GM20000 (cell line): ENCODE results near the gene TADA2B.
"Not testable (repeated sequence)": the region's sequence is repeated elsewhere in the genome, so short reads cannot be mapped to it uniquely, and the experiment has no call there.

Source experiments
- DNase-seq: peaks from one replicate; pipeline ENCODE4 v3.0.0; 2012; ENCODE audit warnings: low spot score
- TF ChIP-seq, protein P1 (sequence below): IDR thresholded peaks from 2 replicates; pipeline ENCODE4 v1.5.1; 2012; ENCODE audit warnings: mild to moderate bottlenecking, control low read depth; ENCODE audit errors: extremely low read depth, missing control alignments

Gene TADA2B

DNA sequence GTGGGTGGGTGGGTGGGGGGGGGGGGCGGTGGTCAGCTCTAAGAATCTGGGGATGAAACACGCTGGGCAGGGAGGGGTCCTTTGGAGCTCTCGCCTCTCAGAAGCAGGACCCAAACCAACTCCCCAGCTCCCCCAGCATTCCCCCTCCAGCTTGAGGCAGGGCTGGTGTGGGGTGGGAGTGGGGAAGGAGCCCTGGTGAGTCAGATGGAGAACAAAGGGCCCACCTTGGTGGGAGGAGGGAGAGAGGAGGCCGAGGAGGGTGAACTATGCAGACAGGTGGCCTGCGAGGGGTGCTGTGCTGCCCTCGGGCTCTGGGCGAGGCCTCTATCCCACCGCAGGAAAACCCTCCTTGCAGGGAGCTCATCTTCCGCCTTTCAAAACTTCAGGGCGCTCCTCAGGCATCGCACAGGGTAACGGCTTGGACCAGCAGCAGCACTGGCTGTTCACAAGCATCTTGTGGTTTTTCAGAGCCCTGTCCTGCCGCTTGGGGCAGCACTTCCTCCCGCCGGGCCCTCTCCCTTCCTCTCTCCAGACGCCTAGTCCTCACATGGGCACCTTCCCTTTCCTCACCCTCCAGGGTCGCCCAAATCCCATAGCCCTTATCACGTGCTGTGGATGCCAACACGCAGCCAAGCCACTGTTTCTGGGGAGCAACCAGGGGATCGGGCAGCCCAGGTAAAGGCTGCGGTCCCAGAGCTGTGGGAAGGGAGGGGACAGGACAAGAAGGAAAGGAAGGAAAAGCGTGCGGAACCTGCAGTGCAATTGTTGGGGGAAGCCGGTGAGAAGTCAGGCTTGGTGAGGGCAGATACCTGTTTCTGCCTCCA lies 58.7 kb downstream of the TADA2B start:
- TF ChIP-seq, protein P1, sequence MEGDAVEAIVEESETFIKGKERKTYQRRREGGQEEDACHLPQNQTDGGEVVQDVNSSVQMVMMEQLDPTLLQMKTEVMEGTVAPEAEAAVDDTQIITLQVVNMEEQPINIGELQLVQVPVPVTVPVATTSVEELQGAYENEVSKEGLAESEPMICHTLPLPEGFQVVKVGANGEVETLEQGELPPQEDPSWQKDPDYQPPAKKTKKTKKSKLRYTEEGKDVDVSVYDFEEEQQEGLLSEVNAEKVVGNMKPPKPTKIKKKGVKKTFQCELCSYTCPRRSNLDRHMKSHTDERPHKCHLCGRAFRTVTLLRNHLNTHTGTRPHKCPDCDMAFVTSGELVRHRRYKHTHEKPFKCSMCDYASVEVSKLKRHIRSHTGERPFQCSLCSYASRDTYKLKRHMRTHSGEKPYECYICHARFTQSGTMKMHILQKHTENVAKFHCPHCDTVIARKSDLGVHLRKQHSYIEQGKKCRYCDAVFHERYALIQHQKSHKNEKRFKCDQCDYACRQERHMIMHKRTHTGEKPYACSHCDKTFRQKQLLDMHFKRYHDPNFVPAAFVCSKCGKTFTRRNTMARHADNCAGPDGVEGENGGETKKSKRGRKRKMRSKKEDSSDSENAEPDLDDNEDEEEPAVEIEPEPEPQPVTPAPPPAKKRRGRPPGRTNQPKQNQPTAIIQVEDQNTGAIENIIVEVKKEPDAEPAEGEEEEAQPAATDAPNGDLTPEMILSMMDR = peak; percentile 70
- DNase-seq = peak; percentile 82

DNA sequence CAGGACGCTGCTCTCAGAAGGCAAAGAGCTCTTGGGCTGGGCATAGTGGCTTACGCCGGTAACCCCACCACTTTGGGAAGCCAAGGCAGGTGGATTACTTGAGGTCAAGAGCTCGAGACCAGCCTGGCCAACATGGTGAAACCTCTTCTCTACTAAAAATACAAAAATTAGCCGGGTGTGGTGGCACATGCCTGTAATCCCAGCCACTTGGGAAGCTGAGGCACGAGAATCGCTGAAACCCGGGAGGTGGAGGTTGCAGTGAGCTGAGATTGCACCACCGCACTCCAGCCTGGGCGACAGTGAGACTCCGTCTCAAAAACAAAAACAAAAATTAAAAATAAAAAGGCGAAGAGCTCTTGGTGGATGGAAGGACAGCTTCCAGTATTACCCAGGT lies 59.3 kb downstream of the TADA2B start:
- not testable (repeated sequence) for DNase-seq

DNA sequence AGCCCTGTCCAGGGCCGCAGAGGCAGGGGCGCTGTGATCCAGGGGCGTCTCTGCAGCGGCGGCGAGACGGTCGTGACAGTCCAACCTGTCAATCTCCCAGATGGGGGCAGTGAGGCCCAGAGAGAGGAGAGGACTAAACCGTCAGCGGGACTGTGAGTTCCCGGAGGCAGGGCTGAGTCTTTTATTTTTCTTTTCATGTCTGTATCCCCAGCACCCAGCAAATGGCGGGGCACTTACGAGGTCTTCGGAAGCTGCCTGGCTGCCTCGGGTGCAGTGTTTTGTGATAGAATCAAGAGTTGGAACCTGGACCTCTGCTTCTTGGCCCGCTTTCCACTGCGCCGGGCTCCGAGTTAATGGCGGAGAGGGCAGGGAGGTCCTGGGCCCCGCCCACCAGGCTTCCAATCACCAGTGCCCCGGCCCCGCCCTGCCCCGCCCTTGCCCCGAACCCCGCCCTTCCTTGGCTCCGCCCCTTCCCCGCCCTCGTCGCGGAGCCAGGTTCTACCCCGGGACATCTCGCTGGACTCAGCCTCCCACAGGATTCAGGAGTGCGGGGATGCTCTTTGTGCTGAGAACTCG lies 59.9 kb downstream of the TADA2B start:
- DNase-seq = peak; percentile 95
- TF ChIP-seq, protein P1 = no peak

DNA sequence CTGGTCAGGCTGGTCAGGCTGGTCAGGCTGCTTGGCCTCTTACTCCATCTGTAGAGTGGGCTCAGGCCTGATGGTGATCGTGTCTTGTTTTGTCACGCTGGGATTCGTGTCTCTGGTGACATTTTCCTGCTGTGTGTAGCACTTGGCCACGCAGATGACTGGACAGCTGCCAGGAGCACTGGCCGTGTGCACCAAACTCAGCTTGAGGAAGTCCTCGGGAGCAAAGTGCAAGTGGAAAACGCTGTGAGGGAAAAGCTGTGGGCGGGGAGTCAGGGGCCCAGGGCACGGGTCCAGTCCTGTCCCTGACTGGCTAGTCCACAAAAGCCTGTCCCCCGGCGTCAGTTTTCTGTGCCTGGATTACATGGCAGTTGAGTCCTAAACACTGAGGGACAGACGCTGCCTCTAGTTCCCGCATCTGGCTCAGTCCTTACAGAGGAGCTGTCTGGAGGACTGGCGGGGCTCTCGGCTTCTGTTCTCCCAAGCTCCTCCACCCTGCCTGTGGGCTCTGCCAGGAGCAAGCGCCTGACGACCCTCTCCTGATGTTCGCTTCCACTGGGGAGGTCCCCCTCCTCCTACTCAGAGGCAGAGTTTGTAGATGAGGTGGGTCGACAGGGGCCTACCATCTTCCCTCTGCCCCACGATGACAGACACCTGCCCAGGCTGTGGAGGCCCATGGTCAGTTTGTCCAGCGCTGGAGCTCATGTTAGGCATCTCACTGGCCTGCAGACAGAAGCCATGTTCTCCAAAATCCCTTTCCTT lies 60.6 kb downstream of the TADA2B start:
- TF ChIP-seq, protein P1 = no peak
- DNase-seq = no peak

DNA sequence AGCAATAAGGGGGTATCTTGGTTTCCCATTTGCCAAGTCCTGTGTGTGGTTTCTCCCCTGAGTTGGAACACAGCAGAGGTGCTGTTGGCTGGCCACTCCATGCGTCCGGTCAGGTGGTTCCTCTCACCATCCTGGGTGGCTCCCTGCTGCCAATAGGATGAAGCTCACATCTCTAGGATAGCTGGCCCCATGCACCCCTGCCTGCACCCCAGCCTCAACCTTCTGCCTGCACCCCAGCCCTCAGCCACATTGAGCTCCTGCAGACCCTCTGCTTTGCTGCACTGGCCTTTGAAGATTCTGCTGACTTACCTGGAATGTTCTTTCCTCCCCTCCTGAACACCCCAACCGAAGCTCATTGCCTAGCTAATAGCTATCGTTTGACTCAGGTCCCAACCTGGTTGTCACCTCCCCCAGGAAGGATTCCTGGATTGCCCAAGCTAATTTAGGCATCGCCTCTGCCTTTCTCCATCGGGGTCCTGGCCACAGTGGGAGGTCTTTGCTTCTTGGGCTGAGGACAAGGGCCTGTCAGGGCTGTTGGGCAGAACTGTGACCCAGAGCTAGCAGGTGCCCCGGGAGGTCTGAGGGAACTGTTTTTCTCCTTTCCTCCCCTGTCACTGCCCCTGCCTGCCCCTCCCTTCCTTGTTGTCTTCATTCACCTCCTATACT lies 61.3 kb downstream of the TADA2B start:
- TF ChIP-seq, protein P1 = no peak
- no peak for DNase-seq

DNA sequence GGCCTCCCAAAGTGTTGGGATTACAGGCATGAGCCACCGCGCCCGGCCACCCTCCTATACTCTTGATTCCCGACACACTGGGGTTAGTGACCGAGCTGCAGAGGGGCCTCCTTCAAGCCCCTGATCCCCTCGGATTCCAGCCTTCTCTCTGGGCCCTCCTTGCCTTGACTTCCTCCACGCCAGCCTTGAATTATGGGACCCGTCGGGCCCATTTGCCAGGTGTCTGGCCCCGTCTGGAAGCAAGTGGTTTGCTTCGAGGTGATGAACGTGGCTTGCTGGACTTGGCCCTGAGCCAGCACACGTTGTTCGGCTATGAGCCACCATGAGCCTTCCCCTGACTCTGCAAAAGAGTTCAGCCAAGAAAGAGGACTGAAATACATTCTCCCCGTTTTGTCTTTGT lies 62.1 kb downstream of the TADA2B start:
- DNase-seq = no peak
- TF ChIP-seq, protein P1 = no peak

DNA sequence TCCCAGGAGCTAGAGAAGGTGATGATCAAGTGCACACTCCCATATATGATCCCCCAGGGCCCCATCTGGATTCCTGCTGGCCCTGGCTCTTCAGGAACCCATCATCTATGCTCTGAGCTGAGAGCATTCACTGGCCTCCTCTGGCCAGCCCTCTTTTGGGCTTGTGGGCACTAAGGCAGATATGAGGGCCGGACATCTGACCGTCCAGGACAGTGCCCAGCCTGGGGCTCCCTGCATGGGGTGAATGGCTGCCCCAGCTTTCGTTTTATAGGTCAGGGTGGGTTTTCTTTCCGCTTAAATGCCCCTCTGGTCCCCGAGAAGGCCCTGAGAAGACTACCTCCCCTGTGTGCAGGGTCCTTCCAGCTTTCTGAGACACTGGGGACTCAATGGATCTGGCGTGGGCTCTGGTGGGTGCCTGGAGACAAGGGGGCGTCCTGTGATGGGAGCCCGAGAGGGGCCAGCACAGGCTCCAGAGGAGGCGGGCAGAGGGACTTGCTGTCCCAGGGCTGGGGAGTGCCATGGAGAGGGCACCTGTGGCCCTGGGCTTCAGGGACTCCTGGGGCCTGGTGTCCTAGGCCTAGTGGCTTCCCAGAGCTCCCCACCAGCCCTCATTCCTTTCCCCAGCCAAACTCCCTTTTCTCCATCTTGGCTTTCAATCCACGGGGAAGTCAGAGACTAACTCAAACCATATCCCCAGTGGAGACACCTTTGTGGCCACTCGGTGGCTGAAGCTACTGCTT lies 64.2 kb downstream of the TADA2B start:
- no peak for DNase-seq
- TF ChIP-seq, protein P1 = no peak
